ENCODE data around the gene TPRA1. TPM values are rescaled to one million over a fixed set of nuclear protein-coding genes. Genes with fewer than 3 reads are reported as not detected.

Gene TPRA1
- total RNA-seq, 1 experiment from 2014 or later = 20.0 TPM

DNA sequence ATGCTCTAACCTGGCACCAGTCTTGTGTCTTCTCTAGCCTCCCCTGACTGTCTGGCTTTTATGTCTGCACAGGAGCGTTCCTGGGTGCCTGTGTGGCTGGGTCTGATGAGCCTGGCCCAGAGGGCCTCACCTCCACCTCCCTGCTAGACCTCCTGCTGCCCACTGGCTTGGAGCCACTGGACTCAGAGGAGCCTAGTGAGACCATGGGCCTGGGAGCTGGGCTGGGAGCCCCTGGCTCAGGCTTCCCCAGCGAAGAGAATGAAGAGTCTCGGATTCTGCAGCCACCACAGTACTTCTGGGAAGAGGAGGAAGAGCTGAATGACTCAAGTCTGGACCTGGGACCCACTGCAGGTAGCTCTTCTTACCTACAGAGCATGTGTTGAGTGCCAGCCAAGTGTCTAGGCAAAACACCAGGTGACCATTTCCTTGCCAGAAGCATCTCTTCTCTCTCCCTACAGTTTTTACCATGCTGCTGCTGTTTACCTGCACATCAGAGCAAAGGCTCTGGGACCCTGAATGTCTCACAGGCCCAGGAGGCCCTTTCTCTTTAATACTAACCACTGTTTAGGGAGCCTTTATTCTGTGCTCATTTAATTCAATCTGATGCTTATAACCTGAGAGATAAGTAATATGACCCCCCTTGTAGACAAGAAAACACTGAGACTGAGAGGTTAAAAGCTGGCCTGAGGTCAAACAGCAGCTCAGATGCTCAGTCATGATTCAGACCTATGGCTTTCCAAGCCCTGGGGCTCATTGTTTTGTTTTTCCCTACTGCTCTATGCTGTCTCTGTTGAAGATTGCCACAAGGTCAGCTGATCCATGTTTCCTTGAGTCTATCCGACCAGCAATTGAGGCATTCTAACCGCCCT lies 48.9 kb upstream of the TPRA1 start:
- Histone ChIP-seq H3K14ac (ENCODE audit: insufficient read depth, low read length) (no peak overlapping the region), H2BK5ac (ENCODE audit: insufficient read length, low read length) (no peak overlapping the region), H3K23me2 (ENCODE audit: insufficient read length, low read depth, low read length, poor library complexity, severe bottlenecking) (no peaks in the 10 kb centered on the region), H3K9ac (ENCODE audit: extremely low read depth, insufficient read length, low read length) (no peak overlapping the region), H3K27me3 (ENCODE audit: insufficient read depth, low read length) (no peaks in the 10 kb centered on the region), H4K5ac (ENCODE audit: insufficient read length, low read depth, low read length) (no peak overlapping the region), H3K9me3 (ENCODE audit: control insufficient read depth, low read depth, low read length) (no peaks in the 10 kb centered on the region), H3K79me2 (ENCODE audit: insufficient read depth, low read length) (no peaks in the 10 kb centered on the region), H3K23ac (ENCODE audit: insufficient read length, low read depth, low read length) (no peak overlapping the region), H4K91ac (ENCODE audit: insufficient read length, low read depth, low read length) (no peak overlapping the region), H3K4me1 (ENCODE audit: insufficient read depth, low read length) (no peaks in the 10 kb centered on the region; the same call in 1 of the 2 replicates), H3K27ac (ENCODE audit: insufficient read length, low read depth, low read length) (no peak overlapping the region), H3K56ac (ENCODE audit: insufficient read length, low read depth, low read length) (no peak overlapping the region), H2AK5ac (ENCODE audit: insufficient read length, low read length) (no peak overlapping the region), H4K8ac (replicated peaks; ENCODE audit: insufficient read length, low read depth, low read length) (no peak overlapping the region), H2AFZ (ENCODE audit: low read length) (no peak overlapping the region), H3K79me1 (ENCODE audit: insufficient read depth, low read depth, low read length, poor library complexity, severe bottlenecking) (no peaks in the 10 kb centered on the region), H2BK12ac (ENCODE audit: insufficient read length, low read depth, low read length) (no peak overlapping the region), H4K20me1 (ENCODE audit: control insufficient read depth, insufficient read depth, insufficient read length) (peaks cover 5% of the 10 kb centered on the region), H3T11ph (ENCODE audit: low read length) (no peak overlapping the region), H3K18ac (ENCODE audit: insufficient read length, low read depth, low read length) (no peak overlapping the region), H3K4ac (ENCODE audit: low read depth, low read length) (no peak overlapping the region), H2BK15ac (ENCODE audit: low read depth, low read length) (no peak overlapping the region), H2BK120ac (ENCODE audit: low read depth, low read length, poor library complexity, severe bottlenecking) (no peak overlapping the region), H3K4me2 (ENCODE audit: insufficient read depth, insufficient read length, low read length) (no peak overlapping the region), H2BK20ac (ENCODE audit: low read depth, low read length, poor library complexity, severe bottlenecking) (no peak overlapping the region)
- Mint-ChIP-seq H3K4me1 (peaks cover 5 to 9% of the 10 kb centered on the region in 2 experiments), H3K27me3 (ENCODE audit: low read depth) (no peaks in the 10 kb centered on the region), H3K36me3 (ENCODE audit: insufficient read depth in 1 of 3, low read depth in 3 of 3) (peaks cover 5 to 11% (median 10%) of the 10 kb centered on the region in 3 experiments; a peak in 4 of 7 replicates), H3K4me3 (no peak overlapping the region), H3K9me3 (no peaks in the 10 kb centered on the region), H3K27ac (peak overlapping the region in 2 of 3 experiments; percentile 24 to 82; a peak in 2 of 7 replicates)
- TF ChIP-seq, protein P1, sequence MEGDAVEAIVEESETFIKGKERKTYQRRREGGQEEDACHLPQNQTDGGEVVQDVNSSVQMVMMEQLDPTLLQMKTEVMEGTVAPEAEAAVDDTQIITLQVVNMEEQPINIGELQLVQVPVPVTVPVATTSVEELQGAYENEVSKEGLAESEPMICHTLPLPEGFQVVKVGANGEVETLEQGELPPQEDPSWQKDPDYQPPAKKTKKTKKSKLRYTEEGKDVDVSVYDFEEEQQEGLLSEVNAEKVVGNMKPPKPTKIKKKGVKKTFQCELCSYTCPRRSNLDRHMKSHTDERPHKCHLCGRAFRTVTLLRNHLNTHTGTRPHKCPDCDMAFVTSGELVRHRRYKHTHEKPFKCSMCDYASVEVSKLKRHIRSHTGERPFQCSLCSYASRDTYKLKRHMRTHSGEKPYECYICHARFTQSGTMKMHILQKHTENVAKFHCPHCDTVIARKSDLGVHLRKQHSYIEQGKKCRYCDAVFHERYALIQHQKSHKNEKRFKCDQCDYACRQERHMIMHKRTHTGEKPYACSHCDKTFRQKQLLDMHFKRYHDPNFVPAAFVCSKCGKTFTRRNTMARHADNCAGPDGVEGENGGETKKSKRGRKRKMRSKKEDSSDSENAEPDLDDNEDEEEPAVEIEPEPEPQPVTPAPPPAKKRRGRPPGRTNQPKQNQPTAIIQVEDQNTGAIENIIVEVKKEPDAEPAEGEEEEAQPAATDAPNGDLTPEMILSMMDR (conservative IDR thresholded peaks at IDR 0.05) = no peak
- WGBS (ENCODE audit: extremely low coverage, insufficient read length, low lambda C conversion rate) = no CpG with 5 or more reads among the region's 5 CpGs
- no peak for DNase-seq

All from H9 (cell line).